SK-N-MC (cell line): ENCODE results near the gene KLK11.

Experiments used
- EZH2 ChIP-seq: fragments of 200-600 bp; sonication (generic); IDR thresholded peaks from one replicate; pipeline ENCODE4 v1.6.1; 2017; ENCODE audit warnings: antibody characterized with exemption
- POLR2AphosphoS5 ChIP-seq: IDR thresholded peaks from 2 replicates; pipeline ENCODE4 v1.6.1; 2012; ENCODE audit warnings: mild to moderate bottlenecking, low read depth, low read length, borderline replicate concordance

DNA sequence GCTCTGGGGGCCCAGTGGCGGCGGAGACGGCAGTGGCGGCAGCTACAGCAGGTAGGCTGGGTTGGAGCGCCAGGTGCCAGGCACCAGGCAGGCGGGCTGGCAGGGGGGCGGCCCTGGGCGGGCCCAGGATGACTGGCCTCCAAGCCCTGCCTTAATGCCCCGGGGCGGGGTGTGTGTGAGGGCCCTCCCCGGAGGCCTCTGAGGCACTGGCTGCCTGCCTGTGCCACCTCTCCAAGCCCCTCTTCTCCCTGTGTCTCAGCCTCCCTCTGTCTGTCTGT lies at the start of gene KLK11:
- TF ChIP-seq EZH2 (no peak), POLR2AphosphoS5 (no peak)
